Brain microvascular endothelial cell (primary cell): ENCODE results near the gene ACTRT2.

Experiments
- DNase-seq: peaks from one replicate; pipeline ENCODE4 v3.0.0-alpha.2; 2020
- H3K27ac ChIP-seq: fragments of 250-450 bp; sonication (Bioruptor Pico); 2 replicates; pipeline ENCODE4 v1.5.1; 2020; ENCODE audit warnings: mild to moderate bottlenecking, moderate library complexity
- H3K27me3 ChIP-seq: fragments of 250-450 bp; sonication (Bioruptor Pico); replicated peaks from 2 replicates; pipeline ENCODE4 v1.5.1; 2020; ENCODE audit warnings: mild to moderate bottlenecking
- H3K36me3 ChIP-seq: fragments of 250-450 bp; sonication (Bioruptor Pico); replicated peaks from 2 replicates; pipeline ENCODE4 v1.5.1; 2020; ENCODE audit warnings: mild to moderate bottlenecking
- H3K4me3 ChIP-seq: 2 replicates; pipeline ENCODE4 v1.5.1; 2011; ENCODE audit warnings: low read depth, mild to moderate bottlenecking, control low read depth, low read length, moderate library complexity
- CTCF ChIP-seq: IDR thresholded peaks from 2 replicates; pipeline ENCODE4 v1.5.1; 2011; ENCODE audit warnings: low read depth, mild to moderate bottlenecking, moderate library complexity, low read length, control low read depth, inconsistent platforms; ENCODE audit errors: missing control alignments
- in situ Hi-C: cut with HindIII; loops from 2 replicates; pipeline ENCODE4 v1.10.0; 2017; ENCODE audit warnings: low sequenced_read_pairs, low pct_ligation_motif_present

ACTRT2 gene

GRCh38 chr1:2985694-2986548 lies 35.3 kb upstream of the ACTRT2 start:
- Histone ChIP-seq H3K27ac (no peak overlapping the region), H3K4me3 (no peak overlapping the region), H3K36me3 (no peaks in the 10 kb centered on the region), H3K27me3 (no peaks in the 10 kb centered on the region)
- in situ Hi-C loops: no loop called here
- no peak for TF ChIP-seq CTCF
- DNase-seq: no peak

GRCh38 chr1:2986549-2987305 lies 34.5 kb upstream of the ACTRT2 start:
- Histone ChIP-seq H3K27ac (no peak overlapping the region), H3K27me3 (no peaks in the 10 kb centered on the region), H3K4me3 (no peak overlapping the region), H3K36me3 (no peaks in the 10 kb centered on the region)
- TF ChIP-seq CTCF: no peak
- in situ Hi-C loops: no loop called here
- DNase-seq: no peak

GRCh38 chr1:2987773-2988172 lies 33.5 kb upstream of the ACTRT2 start:
- H3K36me3 ChIP-seq: no peaks in the 10 kb centered on the region
- H3K4me3 ChIP-seq: no peak overlapping the region
- in situ Hi-C loops: no loop called here
- no peaks in the 10 kb centered on the region for H3K27me3 ChIP-seq
- no peak for TF ChIP-seq CTCF
- no peak overlapping the region for H3K27ac ChIP-seq
- DNase-seq: no peak

- DNase-seq: no peak
- H3K27ac ChIP-seq: no peak overlapping the region
- in situ Hi-C loops: no loop called here
- TF ChIP-seq CTCF: no peak
- H3K4me3 ChIP-seq: no peak overlapping the region
- H3K36me3 ChIP-seq: no peaks in the 10 kb centered on the region
- H3K27me3 ChIP-seq: no peaks in the 10 kb centered on the region
Observed at GRCh38 chr1:2988256-2988655, 33.0 kb upstream of the ACTRT2 start.

GRCh38 chr1:2989185-2989584 lies 32.1 kb upstream of the ACTRT2 start:
- H3K27ac ChIP-seq: no peak overlapping the region
- TF ChIP-seq CTCF: no peak
- DNase-seq: no peak
- no peaks in the 10 kb centered on the region for H3K27me3 ChIP-seq
- in situ Hi-C loops: no loop called here
- no peaks in the 10 kb centered on the region for H3K36me3 ChIP-seq
- no peak overlapping the region for H3K4me3 ChIP-seq
